ENCODE data around the gene NAPEPLD. TPM values are rescaled to one million over a fixed set of nuclear protein-coding genes. Genes with fewer than 3 reads are reported as not detected.
"Not testable (repeated sequence)": the region's sequence is repeated elsewhere in the genome, so short reads cannot be mapped to it uniquely, and the experiment has no call there.

Gene NAPEPLD
- total RNA-seq, 2 experiments from 2014 or later: 4.7 TPM

DNA sequence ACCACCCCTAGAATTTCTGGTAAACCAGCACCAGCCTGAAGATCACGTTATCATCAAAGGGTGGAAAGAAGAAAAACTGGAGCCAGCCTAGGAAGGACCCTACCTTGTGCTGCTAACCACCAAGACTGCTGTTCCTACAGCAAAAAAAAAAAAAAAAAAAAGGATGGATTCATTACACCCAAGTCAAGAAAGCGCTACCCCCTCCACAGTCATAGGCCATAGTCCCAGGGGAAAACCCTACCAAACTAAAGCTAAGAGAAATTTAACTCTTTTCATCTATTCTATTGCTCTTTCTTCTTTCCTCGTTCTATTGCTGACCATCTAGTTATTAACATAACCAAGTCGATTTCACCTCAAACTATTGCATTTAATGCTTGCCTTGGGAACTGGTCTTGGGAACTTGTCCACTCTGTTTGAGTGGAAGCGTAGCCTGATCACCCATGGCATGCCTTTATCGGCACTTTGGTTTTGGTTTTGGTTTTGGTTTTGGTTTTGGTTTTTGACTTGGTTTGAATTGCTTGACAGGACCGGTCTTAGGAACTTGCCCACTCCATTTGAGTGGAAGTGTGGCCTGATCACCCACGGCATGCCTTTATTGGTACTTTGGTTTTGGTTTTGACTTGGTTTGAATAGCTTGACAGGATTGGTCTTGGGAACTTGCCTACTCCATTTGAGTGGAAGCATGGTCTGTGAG is 6.6 kb upstream of the NAPEPLD start:
- H3K27me3 Mint-ChIP-seq; intact Hi-C loops (cut with DNase I, micrococcal nuclease); CTCF ChIA-PET; H3K36me3 Mint-ChIP-seq (ENCODE audit: low read depth); DNase-seq; H3K9me3 Mint-ChIP-seq (ENCODE audit: low read depth); H3K4me1 Mint-ChIP-seq: not testable (repeated sequence)
- ATAC-seq: peak; percentile 36
- H3K4me3 Mint-ChIP-seq: peak overlapping the region; percentile 38
- peak overlapping the region; percentile 28 for H3K27ac Mint-ChIP-seq
- POLR2A ChIA-PET: interaction anchor here (0.6 kb wide), 1 partner anchor 15 kb away, joined by 4 read pairs; no protein-coding TSS in a partner anchor

DNA sequence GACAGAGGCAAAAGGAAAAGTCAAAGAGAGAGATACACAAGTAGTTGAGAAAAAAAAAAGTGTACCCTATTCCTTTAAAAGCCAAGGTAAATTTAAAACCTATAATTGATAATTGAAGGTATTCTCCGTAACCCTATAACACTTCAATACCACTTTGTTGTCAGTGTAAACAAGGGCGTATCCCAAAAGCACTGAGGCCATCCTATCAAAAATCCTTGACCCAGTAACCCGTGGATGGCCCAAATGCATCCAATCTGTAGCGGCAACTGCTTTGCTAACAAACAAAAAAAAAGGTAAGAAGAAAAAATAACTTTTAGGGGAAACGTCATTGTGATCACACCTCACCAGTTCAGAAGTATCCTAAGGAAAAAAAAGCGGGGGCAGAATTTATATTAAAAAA is 5.1 kb upstream of the NAPEPLD start:
- ATAC-seq (no peak), DNase-seq (no peak)
- intact Hi-C loops (cut with DNase I, micrococcal nuclease): no loop called here
- CTCF ChIA-PET: no interaction called here
- peaks cover 1% of the 10 kb centered on the region for H3K27me3 Mint-ChIP-seq
- no peak overlapping the region for H3K27ac Mint-ChIP-seq
- no peaks in the 10 kb centered on the region for H3K9me3 Mint-ChIP-seq (ENCODE audit: low read depth)
- H3K4me3 Mint-ChIP-seq: no peak overlapping the region
- POLR2A ChIA-PET: no interaction called here
- peaks cover 6% of the 10 kb centered on the region for H3K36me3 Mint-ChIP-seq (ENCODE audit: low read depth)
- peaks cover 12% of the 10 kb centered on the region for H3K4me1 Mint-ChIP-seq

DNA sequence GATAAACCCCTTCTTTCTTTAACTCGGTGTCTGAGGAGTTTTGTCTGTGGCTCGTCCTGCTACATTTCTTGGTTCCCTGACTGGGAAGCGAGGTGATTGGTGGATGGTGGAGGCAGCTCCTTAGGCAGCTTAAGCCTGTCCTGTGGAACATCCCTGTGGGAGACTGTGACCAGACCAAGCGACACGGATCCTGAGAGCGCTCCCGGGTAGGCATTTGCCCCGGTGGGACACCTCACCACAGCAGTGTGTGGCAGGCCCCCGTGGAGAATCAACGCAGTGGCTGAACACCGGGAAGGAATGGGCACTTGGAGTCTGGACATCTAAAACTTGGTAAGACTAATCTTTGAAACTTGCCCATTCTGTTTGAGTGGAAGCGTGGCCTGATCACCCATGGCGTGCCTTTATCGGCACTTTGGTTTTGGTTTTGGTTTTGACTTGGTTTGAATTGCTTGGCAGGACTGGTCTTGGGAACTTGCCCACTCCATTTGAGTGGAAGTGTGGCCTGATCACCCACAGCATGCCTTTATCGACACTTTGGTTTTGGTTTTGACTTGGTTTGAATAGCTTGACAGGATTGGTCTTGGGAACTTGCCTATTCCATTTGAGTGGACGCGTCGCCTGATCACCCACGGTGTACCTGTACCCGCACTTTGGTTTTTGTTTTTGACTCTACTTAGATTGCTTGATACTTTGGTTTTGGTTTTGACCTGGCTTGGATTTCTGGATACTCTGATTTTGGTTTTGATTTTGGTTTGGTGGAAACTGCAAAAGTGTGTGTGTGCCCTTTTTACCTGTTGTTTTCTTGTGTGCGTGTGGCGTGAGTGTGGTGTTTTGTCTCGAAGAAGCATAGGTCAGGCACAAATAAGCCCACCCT is 4.1 kb upstream of the NAPEPLD start:
- DNase-seq; POLR2A ChIA-PET; H3K36me3 Mint-ChIP-seq (ENCODE audit: low read depth); H3K9me3 Mint-ChIP-seq (ENCODE audit: low read depth); H3K27ac Mint-ChIP-seq; H3K27me3 Mint-ChIP-seq; ATAC-seq; intact Hi-C loops (cut with DNase I, micrococcal nuclease); H3K4me3 Mint-ChIP-seq: not testable (repeated sequence)
- H3K4me1 Mint-ChIP-seq: peaks cover 20% of the 10 kb centered on the region
- CTCF ChIA-PET: interaction anchor here (1.4 kb wide), 1 partner anchor 91 kb away, joined by 3 read pairs; no protein-coding TSS in a partner anchor

DNA sequence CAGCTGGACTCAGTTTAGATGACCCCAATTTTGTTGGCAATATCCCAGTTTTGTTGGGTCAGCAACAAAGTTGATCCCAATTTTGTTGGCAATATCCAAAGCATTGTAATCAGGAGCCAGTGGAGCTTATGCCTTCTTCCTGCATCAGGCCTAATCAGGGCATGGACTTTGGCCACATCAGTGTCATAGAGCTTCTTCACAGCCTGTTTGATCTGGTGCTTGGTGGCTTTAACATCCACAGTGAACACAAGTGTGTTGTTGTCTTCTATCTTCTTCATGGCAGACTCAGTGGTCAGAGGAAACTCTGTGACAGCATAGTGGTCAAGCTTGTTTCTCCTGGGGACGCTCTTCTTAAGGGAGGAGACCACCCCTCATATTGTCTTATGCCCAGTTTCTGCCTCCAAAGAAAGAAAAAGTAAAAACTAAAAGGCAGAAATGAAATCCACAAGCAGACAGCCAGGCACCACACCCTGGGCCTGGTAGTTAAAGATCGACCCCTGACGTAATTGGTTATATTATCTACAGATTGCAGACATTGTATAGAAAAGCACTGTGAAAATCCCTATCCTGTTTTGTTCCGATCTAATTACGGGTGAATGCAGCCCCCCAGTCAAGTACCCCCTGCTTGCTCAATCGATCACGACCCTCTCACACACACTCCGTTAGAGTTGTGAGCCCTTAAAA is 3.2 kb upstream of the NAPEPLD start:
- DNase-seq; H3K4me3 Mint-ChIP-seq; intact Hi-C loops (cut with DNase I, micrococcal nuclease); H3K9me3 Mint-ChIP-seq (ENCODE audit: low read depth); H3K27ac Mint-ChIP-seq; H3K36me3 Mint-ChIP-seq (ENCODE audit: low read depth); ATAC-seq; H3K27me3 Mint-ChIP-seq: not testable (repeated sequence)
- peaks cover 26% of the 10 kb centered on the region for H3K4me1 Mint-ChIP-seq
- ChIA-PET CTCF (interaction anchor here (0.7 to 1.4 kb wide), 3 partner anchors 9 to 90 kb away, joined by 3 to 4 read pairs (median 3); no protein-coding TSS in a partner anchor), POLR2A (interaction anchor here (0.6 kb wide), 1 partner anchor 1028 kb away, joined by 4 read pairs; no protein-coding TSS in a partner anchor)

DNA sequence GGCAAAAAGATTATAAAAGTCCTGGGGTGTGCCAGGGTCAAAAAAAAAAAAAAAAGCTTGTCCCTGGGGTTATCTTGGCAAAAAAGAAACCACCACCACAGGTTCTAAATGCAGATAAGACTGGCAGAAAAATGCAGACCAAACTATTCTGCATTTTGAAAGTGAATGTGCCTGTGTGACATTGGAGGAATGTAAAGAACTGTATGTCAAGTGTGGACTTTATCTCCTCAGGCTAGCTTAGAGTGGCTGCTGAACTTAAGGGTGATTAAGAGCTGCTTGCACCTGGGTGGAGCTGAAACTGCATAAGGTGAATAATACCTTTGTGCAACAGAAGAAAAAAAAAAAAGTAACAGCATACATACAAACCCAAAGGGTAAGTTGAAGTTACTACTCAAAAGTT is 1.3 kb upstream of the NAPEPLD start:
- ChIA-PET CTCF (interaction anchor here (0.6 kb wide), 1 partner anchor 75 kb away, joined by 3 read pairs; the partner anchor contains the start of genes ARMC10 and FBXL13), POLR2A (interaction anchor here (1.6 kb wide), 1 partner anchor 76 kb away, joined by 6 read pairs; the partner anchor contains the start of genes ARMC10 and FBXL13)
- H3K36me3 Mint-ChIP-seq (ENCODE audit: low read depth): peaks cover 10% of the 10 kb centered on the region
- peak; percentile 73 for ATAC-seq
- DNase-seq: peak; percentile 54
- intact Hi-C loops (cut with DNase I, micrococcal nuclease): no loop called here
- peak overlapping the region; percentile 28 for H3K4me3 Mint-ChIP-seq
- peaks cover 1% of the 10 kb centered on the region for H3K27me3 Mint-ChIP-seq
- no peaks in the 10 kb centered on the region for H3K9me3 Mint-ChIP-seq (ENCODE audit: low read depth)
- H3K27ac Mint-ChIP-seq: peak overlapping the region; percentile 92
- peaks cover 32% of the 10 kb centered on the region for H3K4me1 Mint-ChIP-seq

DNA sequence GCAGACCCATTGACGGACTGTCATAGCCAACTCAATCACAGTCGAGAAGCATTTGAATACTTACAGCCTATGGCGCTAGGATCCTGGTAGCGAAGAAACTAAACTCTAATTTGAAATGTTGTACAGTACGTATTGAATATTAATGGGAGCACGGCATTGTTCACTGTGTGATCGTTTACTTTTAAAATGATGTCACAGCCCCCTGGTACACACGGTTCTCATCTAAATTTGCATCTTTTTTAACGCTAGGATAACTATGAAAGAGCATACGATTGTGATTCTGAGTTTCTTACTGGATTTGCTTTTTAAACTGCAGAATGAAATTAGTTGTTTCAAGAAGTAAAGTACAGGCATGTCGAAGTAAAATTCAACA is 895 bp upstream of the NAPEPLD start:
- Mint-ChIP-seq H3K27ac (peak overlapping the region; percentile 92), H3K4me1 (peaks cover 32% of the 10 kb centered on the region), H3K36me3 (ENCODE audit: low read depth) (peaks cover 10% of the 10 kb centered on the region), H3K4me3 (peak overlapping the region; percentile 93), H3K9me3 (ENCODE audit: low read depth) (no peaks in the 10 kb centered on the region), H3K27me3 (peaks cover 1% of the 10 kb centered on the region)
- ChIA-PET CTCF (interaction anchor here (0.6 kb wide), 1 partner anchor 75 kb away, joined by 3 read pairs; the partner anchor contains the start of genes ARMC10 and FBXL13), POLR2A (interaction anchor here (1.6 kb wide), 1 partner anchor 76 kb away, joined by 6 read pairs; the partner anchor contains the start of genes ARMC10 and FBXL13)
- DNase-seq (no peak), ATAC-seq (peak; percentile 7)
- intact Hi-C loops (cut with DNase I, micrococcal nuclease): loop anchor here (1.0 to 5.0 kb wide), 5 partner anchors 74 to 199 kb away; partner anchors contain the start of genes ARMC10 (in 2 of the 2), FBXL13 (in 1 of the 2) and PMPCB (in 1 of the 2)

DNA sequence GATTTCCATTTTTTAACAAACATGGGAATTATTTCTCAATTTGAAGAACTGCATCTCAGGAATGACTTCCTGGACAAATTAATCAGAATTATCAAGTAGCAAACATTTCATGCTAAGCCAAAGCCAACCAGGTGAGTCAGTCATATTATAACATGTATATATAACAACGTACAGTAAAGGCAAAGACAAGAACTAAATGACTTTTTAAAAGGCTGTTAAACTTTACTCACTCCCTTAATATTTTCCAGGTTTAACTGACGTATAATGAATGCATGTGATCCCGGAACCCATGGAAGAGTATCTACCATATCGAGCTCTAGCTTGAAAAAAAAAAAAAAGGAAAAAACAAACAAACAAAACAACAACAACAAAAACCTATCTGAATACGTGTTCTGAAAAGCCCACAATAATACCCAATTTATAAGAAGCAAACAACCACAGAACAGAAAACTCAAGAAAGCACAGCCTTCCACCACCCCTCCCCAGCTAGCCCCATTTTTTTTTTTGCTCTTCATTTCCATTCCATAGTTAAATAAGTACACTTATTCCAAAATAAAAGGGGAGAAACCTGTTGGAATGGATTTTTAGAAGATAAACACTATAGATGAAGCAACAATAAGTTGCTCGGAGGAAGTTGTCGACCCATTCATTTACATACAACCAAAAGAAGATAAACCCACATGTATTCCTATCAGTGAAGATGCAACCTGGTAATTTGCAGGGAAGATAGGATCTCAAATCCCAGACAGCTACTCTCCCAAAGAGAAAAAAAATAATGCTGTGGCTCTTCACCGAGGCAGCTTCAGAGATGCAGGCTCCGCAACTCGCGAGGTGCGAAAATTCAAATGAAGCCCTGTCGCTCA is 537 bp downstream of the NAPEPLD start:
- no peaks in the 10 kb centered on the region for H3K9me3 Mint-ChIP-seq (ENCODE audit: low read depth)
- peak overlapping the region; percentile 93 for H3K4me3 Mint-ChIP-seq
- no peak for ATAC-seq
- peak overlapping the region; percentile 100 for H3K27ac Mint-ChIP-seq
- intact Hi-C loops (cut with DNase I, micrococcal nuclease): loop anchor here (2.0 to 5.0 kb wide), 3 partner anchors 74 to 200 kb away; partner anchors contain the start of genes ARMC10 (in 1 of the 2), FBXL13 (in 1 of the 2) and PMPCB (in 1 of the 2)
- ChIA-PET CTCF (interaction anchor here (0.6 kb wide), 1 partner anchor 144 kb away, joined by 3 read pairs; no protein-coding TSS in a partner anchor), POLR2A (interaction anchor here (0.6 to 1.3 kb wide), 3 partner anchors 7 to 294 kb away, joined by 3 to 4 read pairs (median 3); partner anchors contain the start of gene ARMC10)
- peaks cover 11% of the 10 kb centered on the region for H3K36me3 Mint-ChIP-seq (ENCODE audit: low read depth)
- peaks cover 1% of the 10 kb centered on the region for H3K27me3 Mint-ChIP-seq
- DNase-seq: no peak
- peaks cover 31% of the 10 kb centered on the region for H3K4me1 Mint-ChIP-seq

DNA sequence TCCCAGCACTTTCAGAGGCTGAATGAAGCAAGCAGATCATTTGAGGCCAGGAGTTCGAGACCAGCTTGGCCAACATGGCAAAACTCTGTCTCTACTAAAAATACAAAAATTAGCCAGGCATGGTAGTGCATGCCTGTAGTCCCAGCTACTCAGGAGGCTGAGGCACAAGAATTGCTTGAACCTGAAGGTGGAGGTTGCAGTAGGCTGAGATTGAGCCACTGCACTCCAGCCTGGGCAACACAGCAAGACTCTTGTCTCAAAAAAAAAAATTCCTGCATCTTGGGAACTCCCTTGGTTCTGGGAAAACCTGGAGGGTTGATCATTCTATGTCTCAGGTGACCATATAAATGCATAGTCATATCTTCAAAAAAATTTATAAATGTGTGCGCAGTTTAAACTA is 4.1 kb downstream of the NAPEPLD start:
- POLR2A ChIA-PET; DNase-seq; H3K4me3 Mint-ChIP-seq; ATAC-seq; H3K27me3 Mint-ChIP-seq; CTCF ChIA-PET; H3K9me3 Mint-ChIP-seq (ENCODE audit: low read depth); H3K27ac Mint-ChIP-seq: not testable (repeated sequence)
- intact Hi-C loops (cut with DNase I, micrococcal nuclease): loop anchor here in 1 of 2 experiments (5.0 kb wide), 1 partner anchor 153 kb away; the partner anchor contains the start of gene PMPCB
- Mint-ChIP-seq H3K4me1 (peaks cover 37% of the 10 kb centered on the region), H3K36me3 (ENCODE audit: low read depth) (peaks cover 22% of the 10 kb centered on the region)

DNA sequence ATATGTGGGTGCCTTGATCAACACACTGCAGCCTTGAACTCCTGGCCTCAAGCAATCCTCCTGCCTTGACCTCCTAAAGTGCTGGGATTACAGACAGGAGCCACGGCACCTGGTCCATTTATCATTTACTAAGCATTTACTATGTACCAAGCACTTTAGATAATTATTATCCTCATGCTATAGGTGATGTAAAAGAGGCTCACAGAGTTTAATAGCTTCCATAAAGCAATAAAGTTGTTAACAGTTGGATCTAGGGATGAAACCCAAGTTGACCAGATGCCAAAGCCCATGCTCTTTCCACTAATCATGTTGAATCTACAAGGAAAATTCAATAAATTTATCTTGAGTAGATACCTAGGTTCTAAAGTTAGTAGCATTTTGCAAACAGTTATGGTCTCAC is 5.0 kb downstream of the NAPEPLD start:
- H3K27ac Mint-ChIP-seq: no peak overlapping the region
- H3K36me3 Mint-ChIP-seq (ENCODE audit: low read depth): peaks cover 19% of the 10 kb centered on the region
- H3K4me3 Mint-ChIP-seq: no peak overlapping the region
- intact Hi-C loops (cut with DNase I, micrococcal nuclease): no loop called here
- DNase-seq (no peak), ATAC-seq (no peak)
- peaks cover 33% of the 10 kb centered on the region for H3K4me1 Mint-ChIP-seq
- ChIA-PET CTCF (interaction anchor here (0.6 kb wide), 1 partner anchor 69 kb away, joined by 3 read pairs; the partner anchor contains the start of genes ARMC10 and FBXL13), POLR2A (no interaction called here)
- no peaks in the 10 kb centered on the region for H3K27me3 Mint-ChIP-seq
- no peaks in the 10 kb centered on the region for H3K9me3 Mint-ChIP-seq (ENCODE audit: low read depth)

DNA sequence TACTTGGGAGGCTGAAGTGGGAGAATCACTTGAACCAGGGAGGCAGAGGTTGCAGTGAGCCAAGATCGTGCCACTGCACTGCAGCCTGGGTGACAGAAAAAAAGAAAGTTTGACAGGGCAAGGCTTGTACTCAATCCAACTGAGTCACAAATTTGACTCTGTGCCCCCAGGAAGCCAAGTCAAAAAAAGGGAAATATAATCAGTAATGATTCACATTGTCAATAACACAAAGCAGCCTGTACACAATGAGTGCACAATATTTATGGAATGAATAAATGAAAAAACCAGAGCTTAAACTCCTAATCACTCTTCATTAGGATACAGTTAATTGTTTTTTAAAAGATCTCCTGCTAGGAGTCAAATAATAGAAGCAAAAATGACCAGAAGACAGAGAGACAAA is 6.4 kb downstream of the NAPEPLD start:
- CTCF ChIA-PET: interaction anchor here (0.8 kb wide), 1 partner anchor 9 kb away, joined by 3 read pairs; no protein-coding TSS in a partner anchor
- H3K4me1 Mint-ChIP-seq: peaks cover 23% of the 10 kb centered on the region

More for the DNA sequence above, 6.4 kb downstream of the NAPEPLD start:
- H3K27me3 Mint-ChIP-seq: no peaks in the 10 kb centered on the region
- ATAC-seq (no peak), DNase-seq (no peak)
- POLR2A ChIA-PET: no interaction called here
- peaks cover 16% of the 10 kb centered on the region for H3K36me3 Mint-ChIP-seq (ENCODE audit: low read depth)
- H3K9me3 Mint-ChIP-seq (ENCODE audit: low read depth): no peaks in the 10 kb centered on the region
- H3K4me3 Mint-ChIP-seq: no peak overlapping the region
- intact Hi-C loops (cut with DNase I, micrococcal nuclease): no loop called here
- H3K27ac Mint-ChIP-seq: no peak overlapping the region

Data from activated CD4-positive, alpha-beta T cell treated with anti-CD3 and anti-CD28 coated beads for 36 hours (primary cell).